Activated CD4-positive, alpha-beta T cell treated with anti-CD3 and anti-CD28 coated beads for 1 hour (primary cell): ENCODE data around the gene EIPR1.
"Not testable (repeated sequence)": the region's sequence is repeated elsewhere in the genome, so short reads cannot be mapped to it uniquely, and the experiment has no call there.

ENCODE experiments used
- DNase-seq: peaks from one replicate; pipeline ENCODE4 v3.0.0-alpha.2; 2020

EIPR1 gene

DNA sequence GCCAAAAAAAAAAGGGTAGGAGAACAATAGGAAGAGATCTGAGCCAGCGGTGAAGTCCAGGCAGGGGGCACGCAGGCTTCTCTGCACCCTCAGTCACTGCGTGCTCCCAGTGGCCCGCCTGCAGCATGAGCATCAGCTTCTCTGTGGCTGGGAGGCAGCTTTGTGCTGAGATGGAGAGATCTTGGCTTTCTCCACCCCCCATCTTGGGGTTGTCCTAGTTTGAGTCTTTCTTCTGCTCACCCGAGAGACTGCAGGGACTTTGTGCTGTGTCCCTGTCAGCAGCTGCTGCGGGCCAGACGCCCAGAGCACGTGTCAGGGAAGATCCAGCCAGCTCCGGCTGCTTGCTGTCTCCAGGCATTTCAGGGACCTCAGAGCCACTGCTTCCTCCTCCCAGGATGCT, 22.2 kb upstream of the EIPR1 start:
- no peak for DNase-seq

DNA sequence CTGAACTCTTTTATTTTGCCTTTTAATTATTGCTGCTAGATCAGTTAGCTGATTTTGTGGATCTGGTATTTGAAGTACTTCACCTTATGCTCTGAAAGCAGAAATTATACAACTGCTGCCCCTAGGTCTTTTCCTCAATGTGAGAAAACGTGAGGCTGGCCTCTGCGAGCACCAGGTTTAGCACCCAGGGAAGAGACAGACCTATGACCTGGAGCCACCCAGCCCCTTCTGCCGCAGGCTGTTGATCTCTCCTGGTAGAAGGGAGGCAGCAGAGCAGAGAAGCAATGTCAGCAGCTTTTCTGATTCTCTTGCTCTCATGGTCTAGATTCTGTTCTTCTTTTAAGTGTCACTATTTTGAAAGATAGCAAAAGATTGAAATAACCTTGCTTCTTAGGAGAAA, 21.8 kb upstream of the EIPR1 start:
- DNase-seq = no peak

DNA sequence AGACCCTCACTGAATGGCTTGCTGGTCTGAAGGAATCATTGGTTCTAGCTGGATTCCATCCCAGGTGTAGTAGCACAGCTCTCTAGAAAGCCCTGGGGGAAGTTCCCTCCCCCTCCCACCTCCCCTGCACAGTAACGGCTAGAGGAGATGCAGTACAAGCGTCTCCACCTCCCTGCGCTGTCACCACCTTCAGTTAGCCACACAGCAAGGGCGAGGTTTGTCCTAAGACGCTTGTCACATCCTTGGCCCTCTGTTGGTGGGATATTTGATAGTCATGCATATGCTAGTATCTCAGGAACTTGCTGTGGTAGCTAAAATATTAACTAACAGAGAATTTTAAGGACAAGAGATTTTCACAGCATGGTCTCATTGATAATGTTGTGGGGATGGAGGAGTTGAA, 21.2 kb upstream of the EIPR1 start:
- no peak for DNase-seq

DNA sequence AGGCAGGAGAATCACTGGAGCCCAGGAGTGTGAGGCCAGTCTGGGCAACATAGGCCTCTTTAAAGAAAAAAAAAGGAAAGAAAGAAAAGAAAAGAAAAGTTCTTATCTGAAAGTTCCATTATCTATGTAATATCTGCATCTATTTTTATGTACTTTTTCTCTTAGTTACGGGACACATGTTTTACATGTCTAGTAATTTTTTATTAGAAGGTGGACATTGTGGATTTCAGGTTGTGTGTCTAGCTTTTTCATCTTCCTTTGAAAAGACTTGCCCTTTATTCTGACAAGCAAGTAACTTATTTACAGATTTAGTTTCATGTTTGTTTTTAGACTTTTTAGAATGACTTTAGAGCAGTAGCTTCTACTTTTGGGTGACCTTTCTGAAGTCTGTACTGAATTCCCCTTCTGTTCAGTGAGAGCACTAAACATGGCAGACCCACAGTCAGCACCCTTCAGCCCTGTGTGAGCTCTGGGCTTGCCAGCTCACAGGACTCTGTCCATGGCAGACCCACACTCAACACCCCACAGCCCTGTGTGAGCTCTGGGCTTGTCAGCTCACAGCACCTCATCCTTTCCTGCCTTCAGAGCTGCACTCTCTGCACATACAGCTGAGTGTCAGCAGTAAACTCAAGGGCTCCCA, 19.4 kb upstream of the EIPR1 start:
- no peak for DNase-seq

DNA sequence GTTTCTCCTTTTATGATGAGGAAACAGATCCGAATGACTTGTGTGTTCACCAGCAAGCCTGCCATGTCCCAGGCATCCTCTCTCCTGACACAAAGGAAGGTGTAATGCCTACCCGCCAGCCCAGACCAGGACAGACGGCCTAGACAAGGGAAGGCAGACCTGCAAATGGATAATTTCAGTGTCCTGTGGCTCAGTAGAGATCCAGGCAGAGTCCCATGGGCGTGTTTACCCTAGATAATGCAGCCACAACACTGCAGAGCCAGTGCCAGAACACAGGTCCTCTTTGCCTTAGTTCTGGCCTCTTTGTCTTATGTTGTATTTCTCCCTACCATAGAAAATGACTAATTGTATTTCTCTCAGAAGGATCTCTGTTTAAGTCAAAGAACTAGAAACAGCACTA, 14.6 kb upstream of the EIPR1 start:
- no peak for DNase-seq

DNA sequence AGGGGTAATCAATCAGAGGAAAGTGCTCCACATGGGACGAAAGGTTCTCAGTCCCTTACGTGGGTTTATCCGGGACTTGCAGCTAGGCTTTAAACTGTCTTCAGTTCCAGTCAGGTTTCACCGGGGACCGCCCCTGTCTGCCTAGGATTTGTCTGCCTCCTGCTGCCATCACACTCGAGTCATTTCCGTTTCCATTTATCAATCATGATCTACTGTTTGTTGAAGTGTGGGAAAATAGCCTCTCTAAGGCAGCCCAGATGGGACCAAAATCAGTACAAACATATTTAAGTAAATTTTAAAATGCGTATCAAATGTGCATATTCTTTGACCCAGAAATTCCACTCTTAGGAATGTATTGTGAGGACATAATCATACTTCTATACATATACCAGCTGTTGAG, 12.4 kb upstream of the EIPR1 start:
- DNase-seq = no peak

DNA sequence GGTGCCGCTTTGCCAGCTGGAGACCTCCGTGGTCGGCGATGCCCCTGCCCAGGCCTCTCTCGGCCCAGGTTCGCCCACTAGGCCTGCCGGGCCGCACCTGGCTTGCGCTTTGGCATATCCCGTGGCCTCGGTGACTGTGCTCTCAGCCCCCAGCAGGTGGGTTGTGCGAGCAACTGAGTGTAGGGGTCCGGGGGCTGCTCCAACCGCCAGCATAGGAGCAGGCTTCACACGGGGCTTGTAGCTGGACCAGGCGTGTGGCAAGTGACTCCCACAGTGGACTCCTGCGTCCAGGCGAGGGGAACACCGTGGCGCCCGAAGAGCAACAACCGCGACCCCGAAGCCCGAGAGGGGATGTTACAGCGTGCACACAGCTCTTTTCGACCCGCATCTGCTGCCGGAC, 11.6 kb upstream of the EIPR1 start:
- no peak for DNase-seq

DNA sequence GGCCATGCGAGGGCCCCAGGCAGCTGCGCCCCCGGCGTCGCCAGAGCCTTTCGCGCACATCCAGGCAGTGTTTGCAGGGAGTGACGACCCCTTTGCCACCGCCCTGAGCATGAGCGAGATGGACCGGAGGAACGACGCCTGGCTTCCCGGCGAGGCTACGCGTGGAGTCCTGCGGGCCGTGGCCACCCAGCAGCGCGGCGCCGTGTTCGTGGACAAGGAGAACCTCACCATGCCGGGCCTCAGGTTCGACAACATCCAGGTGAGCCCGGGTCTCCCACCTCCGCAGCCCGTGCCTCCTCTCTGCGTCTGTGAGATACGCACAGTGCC, 10.8 kb upstream of the EIPR1 start:
- DNase-seq = no peak

DNA sequence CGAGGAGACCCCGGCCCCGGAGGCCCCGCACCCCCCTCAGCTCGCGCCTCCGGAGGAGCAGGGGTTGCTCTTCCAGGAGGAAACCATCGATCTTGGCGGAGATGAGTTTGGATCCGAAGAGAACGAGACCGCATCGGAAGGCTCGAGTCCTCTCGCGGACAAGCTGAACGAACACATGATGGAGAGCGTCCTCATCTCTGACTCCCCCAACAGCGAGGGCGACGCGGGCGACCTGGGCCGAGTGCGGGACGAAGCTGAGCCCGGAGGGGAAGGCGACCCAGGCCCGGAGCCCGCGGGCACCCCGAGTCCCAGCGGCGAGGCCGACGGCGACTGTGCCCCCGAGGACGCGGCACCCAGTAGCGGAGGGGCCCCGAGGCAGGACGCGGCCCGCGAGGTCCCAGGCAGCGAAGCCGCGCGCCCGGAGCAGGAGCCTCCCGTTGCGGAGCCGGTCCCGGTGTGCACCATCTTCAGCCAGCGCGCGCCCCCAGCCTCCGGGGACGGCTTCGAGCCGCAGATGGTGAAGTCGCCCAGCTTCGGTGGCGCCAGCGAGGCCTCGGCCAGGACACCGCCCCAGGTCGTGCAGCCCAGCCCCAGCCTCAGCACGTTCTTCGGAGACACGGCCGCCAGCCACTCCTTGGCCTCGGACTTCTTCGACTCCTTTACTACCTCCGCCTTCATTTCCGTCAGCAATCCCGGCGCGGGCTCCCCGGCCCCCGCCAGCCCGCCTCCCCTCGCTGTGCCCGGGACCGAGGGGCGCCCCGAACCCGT, 10.2 kb upstream of the EIPR1 start:
- no peak for DNase-seq

DNA sequence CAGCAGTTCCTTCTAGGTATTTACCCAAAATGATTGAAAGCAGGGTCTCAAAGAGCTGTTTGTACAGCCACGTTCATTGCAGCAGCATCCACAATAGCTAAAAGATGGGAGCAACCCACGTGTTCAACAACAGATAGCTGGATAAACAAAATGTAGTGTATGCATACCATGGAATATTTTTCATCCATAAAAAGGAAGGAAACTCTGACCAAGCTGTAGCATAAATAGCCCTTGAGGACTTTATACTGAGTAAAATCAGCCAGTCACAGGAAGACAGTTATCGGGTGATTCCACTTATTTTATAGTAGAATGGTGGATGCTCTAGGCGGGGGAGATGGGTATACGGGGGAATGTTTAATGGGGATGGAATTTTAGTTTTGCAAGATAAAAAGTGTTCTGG, 9.4 kb upstream of the EIPR1 start:
- no peak for DNase-seq

DNA sequence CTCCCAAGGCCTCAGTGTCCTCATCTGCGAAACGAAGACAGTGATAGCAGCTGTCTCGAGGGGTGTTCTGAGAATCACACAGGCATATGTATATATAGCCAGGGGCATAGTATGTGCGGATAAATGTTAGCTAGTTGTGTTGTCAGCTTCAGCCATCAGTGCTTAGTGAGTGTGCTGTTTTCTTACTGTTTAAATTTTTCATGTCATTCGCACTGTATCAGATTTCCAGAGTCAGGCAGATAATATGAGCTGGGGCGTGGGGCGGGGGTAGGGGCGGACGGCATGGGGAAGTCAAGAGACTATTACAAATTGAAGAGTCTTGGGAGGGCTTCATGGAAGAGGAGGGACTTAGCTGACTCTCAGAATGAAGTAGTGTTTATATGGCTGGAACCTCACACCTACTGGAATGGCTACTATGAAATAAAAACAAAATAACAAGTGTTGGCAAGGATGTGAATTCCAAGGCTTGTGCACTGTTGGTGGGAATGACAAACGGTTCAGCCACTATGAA, 8.9 kb upstream of the EIPR1 start:
- no peak for DNase-seq

DNA sequence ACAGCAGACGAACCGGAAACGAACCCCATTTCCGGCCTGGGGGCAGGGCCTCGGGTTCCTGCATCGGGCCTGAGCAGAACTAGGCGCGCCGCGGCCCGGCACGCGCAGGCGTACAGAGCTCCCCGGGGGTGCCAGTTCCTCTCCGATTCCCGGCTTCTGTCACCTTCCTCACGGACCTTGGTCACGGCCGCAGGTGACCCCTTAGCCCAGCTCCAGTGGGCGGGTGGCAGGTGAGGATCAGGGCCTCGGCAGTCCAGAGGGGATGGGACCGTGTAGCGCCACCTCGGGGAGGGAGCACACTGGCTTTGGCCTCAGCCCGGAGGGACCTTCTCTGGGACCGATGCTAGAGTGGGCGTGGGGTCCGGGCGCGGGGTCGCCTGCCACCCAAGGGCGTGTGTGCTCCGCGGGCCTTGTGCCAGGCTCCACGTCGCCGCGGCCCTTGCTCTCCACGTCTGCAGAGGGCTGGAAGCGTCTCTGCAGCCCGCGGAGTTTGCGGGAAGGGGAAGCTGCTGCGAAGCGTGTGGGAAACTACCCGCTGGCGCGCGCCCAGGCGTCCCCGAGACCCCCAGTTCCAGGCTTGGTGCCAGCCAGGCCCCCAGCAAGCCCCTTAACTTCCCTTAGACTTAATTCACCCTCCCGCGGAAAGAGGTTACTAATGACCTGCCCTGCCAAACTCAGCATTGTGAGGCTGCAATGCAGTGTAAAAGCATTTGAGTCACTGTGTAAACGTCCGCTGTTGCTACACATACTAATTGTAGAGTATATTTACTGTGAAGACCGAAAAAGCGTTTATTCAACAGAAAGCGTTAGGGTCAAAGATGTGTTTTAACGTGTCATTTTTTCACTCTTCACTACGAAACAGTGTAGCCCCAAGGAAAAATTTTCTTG, 2.3 kb upstream of the EIPR1 start, which contains the start of gene TRAPPC12:
Gene TRAPPC12, plus strand, starts transcription at position 48 of the 888 bp plus-strand sequence. CDS start 7,930 bp downstream, outside the sequence.
- peak; percentile 88 for DNase-seq

DNA sequence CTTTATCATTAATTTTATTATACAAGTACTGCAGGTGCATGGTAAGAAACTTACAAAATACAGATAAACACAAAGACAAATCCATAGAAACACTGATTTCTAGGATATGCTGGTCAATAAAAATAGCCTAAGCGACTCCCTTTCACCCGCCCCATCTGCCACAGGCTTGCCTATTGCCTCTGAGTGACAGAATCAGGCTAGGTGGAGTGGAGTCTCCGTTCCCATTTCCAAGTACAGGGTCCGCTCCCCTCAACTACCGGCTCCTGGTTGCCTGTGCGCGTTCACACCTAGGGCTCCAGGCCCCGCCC, 1.7 kb upstream of the EIPR1 start:
- no peak for DNase-seq

DNA sequence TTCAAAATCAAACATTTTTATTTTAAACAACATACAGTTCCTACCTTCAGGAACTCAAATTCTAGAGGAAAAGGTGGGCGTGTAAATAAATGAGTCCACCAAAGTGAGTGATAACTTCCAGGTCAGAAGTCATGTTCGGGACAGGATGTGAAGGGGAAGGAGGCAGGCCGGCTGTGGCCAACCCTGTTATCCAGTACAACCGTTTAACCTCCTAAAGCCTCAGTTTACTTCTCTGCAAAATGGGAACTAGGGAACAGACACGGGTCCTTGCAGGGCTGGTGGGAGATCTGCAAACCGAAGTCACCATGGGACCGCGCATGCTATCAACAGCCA, 373 bp downstream of the EIPR1 start:
- DNase-seq = no peak

DNA sequence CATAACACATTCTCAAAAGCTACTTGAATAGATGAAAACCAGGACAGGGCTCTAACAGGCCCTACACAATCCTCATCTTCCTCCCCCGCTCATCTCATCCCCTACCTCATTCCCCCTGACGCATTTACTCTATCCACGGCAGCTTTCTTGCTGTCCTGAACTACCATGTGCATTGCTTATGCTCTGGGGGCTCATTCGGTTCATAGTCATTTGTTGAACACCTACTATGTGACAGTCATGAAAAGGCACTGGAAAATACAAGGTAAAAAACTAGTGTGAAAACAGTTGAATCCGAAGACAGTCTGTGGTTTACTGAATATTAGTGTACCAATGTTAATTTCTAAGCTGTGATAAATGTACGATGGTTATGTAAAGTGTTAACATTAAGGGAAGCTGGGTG, 797 bp downstream of the EIPR1 start:
- DNase-seq = no peak

DNA sequence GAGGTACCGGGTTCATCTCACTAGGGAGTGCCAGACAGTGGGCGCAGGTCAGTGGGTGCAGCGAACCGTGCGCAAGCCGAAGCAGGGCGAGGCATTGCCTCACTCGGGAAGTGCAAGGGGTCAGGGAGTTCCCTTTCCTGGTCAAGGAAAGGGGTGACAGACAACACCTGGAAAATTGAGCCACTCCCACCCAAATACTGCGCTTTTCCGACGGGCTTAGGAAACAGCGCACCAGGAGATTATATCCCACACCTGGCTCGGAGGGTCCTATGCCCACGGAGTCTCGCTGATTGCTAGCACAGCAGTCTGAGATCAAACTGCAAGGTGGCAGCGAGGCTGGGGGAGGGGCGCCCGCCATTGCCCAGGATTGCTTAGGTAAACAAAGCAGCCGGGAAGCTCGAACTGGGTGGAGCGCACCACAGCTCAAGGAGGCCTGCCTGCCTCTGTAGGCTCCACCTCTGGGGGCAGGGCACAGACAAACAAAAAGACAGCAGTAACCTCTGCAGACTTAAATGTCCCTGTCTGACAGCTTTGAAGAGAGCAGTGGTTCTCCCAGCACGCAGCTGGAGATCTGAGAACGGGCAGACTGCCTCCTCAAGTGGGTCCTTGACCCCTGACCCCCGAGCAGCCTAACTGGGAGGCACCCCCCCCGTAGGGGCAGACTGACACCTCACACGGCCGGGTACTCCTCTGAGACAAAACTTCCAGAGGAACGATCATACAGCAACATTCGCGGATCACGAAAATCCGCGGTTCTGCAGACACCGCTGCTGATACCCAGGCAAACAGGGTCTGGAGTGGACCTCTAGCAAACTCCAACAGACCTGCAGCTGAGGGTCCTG, 8.1 kb downstream of the EIPR1 start:
- not testable (repeated sequence) for DNase-seq

DNA sequence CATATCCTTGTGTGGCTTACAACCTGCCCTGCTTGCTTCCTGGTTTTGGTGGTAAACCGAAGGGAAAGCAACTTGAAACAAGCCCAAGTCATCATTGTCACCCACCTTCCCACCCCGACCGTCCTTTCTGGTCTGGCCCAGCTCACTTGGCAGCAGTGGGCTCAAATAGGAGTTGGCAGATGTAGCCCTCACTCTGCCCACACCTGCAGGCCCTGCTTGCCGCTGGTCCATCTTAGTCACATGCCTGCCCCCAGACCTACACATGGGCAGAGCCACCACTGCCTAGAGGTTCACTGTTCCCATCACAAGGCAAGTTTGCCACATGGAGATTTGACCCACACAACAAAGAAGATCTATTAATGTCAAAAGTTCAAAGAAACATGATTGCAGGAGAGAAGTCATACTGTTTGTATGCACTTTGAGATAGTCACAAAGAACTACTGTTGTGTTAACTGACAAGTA, 9.3 kb downstream of the EIPR1 start:
- DNase-seq = no peak

DNA sequence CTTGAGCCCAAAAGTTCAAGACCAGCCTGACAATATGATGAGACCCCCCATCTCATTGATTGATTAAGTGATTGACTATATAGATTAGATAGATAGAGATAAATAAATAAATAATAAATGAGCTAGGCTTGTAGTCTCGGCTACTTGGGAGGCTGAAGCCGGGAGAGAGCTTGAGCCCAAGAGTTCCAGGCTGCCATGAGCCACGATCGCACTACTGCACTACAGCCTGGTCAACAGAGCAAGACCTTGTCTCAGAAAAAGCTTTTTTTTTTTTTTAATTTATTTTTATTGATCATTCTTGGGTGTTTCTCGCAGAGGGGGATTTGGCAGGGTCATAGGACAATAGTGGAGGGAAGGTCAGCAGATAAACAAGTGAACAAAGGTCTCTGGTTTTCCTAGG, 12.4 kb downstream of the EIPR1 start:
- DNase-seq = no peak

DNA sequence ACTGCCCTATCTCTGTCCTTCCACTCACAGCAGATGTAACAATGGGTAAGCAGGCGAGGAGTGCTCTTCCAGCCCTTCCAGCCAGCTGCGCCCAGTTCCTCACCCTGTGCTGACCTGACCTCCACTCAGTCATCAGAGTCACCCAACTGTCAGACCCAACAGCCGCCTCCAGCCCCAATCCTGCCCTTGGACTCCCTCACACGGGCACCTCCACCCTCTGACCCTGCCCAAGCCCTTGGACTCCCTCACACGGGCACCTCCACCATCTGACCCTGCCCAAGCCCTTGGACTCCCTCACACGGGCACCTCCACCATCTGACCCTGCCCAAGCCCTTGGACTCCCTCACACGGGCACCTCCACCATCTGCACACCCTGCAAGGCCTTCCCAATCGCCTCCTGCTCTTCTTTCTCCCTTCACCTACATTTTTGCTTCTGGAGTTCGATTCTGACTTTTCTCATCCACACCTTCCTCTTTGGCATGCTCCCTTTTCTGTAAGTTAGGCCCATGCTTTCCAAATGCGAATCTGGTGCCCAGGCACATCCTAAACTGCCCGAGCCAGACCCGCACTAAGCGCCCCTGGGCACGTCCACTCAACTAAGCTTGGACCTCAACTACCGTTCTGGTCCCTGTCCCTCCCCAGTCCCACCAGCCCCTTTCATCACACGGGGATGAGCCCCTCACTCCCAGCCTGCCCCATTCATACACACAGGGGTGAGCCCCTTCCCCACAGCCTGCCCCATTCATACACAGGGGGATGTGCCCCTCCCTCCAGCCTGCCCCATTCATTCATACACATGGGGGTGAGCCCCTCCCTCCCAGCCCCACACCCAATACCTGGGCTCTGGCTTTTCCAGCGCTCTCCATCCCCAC, 15.9 kb downstream of the EIPR1 start:
- DNase-seq = no peak

DNA sequence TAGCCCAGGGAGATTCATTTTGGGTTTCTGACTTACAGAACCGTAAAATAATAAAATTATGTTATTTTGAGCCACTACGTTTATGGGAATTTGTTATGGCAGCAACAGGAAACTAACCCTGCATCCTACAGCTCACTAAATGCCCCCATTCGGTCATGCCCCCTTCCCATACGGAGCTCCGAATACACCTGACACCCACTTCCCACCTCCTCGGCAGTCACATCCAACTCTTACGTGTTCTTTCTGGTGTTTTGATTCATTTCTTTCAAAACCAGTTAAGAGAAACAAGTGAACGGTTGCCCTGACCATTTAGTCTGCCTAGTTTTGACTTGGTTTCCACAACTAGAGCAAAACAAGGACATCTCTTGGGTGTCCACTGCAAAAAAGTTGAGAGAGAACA, 19.7 kb downstream of the EIPR1 start:
- no peak for DNase-seq

DNA sequence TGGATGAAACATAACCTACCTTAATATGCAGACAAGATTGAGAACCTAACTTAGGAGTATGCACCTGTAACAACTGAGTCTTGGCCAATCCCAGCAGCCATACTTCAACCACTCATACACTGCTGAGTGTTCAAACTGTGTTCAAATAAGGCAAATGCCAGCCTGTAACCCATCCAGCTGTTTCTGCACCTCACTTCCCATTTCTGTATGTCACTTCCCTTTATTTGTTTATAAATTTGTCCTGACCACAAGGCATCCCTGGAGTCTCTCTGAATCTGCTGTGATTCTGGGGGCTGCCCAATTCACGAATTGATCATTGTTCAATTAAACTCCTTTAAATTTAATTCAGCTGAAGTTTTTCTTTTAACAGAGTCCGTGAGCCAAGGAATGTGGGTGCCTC, 20.2 kb downstream of the EIPR1 start:
- DNase-seq = not testable (repeated sequence)

DNA sequence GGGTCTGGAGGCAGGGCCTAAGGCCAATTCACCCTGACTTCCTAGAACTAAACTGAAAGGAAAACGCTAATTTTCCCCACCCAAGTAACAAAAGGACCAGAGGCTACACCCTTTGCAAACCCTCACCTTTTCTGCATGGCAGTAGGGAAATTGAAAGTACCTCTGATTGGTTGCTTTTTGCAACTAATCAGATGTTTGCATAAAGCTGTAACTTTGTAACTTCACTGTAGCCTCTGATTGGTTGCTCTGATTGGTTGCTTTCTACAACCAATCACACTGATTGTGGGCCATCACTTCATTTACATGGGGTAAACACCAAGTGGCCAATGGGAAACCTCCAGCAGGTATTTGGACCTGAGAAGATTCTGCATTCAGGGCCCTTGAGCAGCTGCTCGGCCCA, 20.8 kb downstream of the EIPR1 start:
- DNase-seq = no peak
